GM06990 (cell line): ENCODE results near the gene OPCML.
A peak's percentile ranks its signal among the peaks of the same experiment; 100 is the strongest.

Experiments
- DNase-seq: peaks from one replicate; pipeline ENCODE4 v3.0.0-alpha.2; 2011; ENCODE audit not compliant: insufficient read length; ENCODE audit errors: extremely low read depth
- H3K27me3 ChIP-seq: replicated peaks from 2 replicates; pipeline ENCODE4 v1.6.0; 2011; ENCODE audit warnings: low read length; ENCODE audit not compliant: control insufficient read depth, insufficient read depth
- H3K36me3 ChIP-seq: 2 replicates; pipeline ENCODE4 v1.5.1; 2011; ENCODE audit warnings: low read length; ENCODE audit not compliant: control insufficient read depth, insufficient read depth
- H3K4me3 ChIP-seq: replicated peaks from 2 replicates; pipeline ENCODE4 v1.5.1; 2011; ENCODE audit warnings: low read depth, mild to moderate bottlenecking, control low read depth, low read length
- TF ChIP-seq, protein P1 (sequence below): IDR thresholded peaks from 2 replicates; pipeline ENCODE4 v1.5.1; 2011; ENCODE audit warnings: low read length, control low read depth, mild to moderate bottlenecking, inconsistent platforms; ENCODE audit not compliant: insufficient read depth, poor library complexity, severe bottlenecking

OPCML gene

DNA sequence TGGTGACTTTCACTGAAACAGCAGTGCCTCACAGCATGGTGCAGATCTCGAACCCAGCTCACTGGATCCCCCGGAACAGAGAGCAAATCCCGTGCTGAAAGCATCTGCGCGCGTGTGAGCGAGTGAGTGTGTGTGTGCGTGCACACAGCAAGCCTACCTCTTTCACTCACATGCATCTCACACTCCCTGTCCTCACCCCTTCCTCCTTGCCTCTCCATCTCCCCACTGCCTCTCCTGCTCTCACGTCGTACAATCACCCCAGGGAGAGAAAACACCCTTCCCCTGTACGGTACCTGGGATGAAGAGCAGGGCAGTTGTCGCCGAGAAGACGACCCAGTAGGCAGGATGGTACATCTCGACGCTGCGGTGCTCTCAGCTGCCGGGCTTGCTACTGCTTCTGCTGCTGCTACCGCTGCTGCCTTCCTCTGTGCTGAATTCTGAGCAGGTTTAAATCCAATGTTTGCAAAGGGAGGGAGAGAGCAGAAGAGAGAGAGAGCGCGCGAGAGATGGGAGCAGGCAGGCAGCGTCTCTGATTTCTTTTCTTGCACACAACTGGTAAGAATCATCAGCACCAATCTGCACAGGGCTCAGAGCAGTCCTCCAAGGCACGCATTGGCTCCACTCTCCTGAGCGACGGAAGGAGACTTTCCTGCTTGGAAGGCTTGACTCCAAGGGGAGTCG is at the start of gene OPCML:
OPCML (minus strand) TSS at position 531 of the 681 bp plus-strand sequence.
- TF ChIP-seq, protein P1, sequence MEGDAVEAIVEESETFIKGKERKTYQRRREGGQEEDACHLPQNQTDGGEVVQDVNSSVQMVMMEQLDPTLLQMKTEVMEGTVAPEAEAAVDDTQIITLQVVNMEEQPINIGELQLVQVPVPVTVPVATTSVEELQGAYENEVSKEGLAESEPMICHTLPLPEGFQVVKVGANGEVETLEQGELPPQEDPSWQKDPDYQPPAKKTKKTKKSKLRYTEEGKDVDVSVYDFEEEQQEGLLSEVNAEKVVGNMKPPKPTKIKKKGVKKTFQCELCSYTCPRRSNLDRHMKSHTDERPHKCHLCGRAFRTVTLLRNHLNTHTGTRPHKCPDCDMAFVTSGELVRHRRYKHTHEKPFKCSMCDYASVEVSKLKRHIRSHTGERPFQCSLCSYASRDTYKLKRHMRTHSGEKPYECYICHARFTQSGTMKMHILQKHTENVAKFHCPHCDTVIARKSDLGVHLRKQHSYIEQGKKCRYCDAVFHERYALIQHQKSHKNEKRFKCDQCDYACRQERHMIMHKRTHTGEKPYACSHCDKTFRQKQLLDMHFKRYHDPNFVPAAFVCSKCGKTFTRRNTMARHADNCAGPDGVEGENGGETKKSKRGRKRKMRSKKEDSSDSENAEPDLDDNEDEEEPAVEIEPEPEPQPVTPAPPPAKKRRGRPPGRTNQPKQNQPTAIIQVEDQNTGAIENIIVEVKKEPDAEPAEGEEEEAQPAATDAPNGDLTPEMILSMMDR = no peak
- no peak for DNase-seq
- H3K4me3 ChIP-seq = no peak within 1 kb of the TSS
- peaks cover 3% of the 10 kb centered on the region for H3K27me3 ChIP-seq
- no peaks in the 10 kb centered on the region for H3K36me3 ChIP-seq

DNA sequence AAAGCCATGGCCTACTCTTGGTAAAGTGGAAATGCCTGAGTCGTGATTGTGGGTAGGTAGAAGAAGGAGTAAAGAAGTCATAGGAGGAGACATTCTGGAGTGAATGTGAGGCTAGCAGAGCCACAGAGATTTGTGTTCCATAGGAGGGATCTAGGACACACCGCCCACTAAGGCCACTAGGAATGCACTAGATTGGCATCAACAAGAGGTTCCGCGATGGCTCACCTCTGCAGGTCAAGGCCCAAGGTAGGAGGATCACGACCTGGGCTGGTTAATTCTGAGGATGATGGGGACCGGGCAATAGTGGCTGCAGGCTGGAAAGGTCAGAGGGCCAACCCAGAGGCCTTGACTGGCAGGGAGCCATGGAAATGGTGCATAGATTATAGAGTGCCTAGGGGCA is 48.8 kb upstream of the OPCML start:
- TF ChIP-seq, protein P1 = no peak
- Histone ChIP-seq H3K36me3 (no peaks in the 10 kb centered on the region), H3K27me3 (no peaks in the 10 kb centered on the region), H3K4me3 (no peak overlapping the region)
- DNase-seq = no peak

DNA sequence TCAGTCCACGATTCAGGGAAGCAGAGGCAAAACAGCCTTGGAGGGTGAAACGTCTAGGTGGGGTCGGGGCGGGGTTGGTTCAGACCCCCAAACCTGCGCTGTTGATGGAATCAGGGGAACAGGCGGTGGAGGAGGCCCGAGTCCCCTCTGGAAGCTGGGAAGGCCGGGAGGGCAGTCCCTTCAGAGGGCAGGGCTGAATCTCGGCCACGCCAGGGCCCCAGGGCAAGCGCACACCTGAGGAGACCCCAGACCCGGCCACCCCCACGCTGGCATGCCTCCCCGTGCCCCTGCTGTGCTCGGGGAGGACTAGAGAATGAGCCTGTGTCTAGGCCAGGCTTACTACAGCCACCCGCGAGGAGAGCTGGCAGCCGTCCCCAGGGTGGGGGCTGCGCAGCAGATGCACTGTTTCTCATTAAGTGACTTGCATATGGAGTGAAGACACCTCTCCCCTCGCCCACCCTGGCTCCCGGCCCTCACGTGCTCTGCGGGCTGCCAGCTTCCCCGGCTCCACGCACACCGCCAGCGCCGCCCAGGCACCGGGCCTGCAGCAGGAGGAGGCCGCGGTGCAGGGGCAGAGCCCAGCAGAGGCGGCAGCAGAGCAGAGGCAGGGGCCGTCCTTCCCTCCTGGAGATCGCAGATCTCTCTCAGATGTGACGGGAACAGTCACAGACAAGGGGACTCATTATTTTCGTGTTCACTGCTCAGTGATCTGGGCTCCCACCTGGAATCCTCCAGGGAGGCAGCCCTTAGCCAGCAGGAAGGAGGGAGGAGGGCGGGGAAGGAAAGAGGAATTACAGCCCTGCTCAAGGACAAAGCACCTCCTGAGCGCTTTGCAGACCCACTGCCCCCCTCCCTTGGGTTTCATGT is 47.1 kb upstream of the OPCML start:
- H3K4me3 ChIP-seq = no peak overlapping the region
- no peaks in the 10 kb centered on the region for H3K27me3 ChIP-seq
- DNase-seq = no peak
- TF ChIP-seq, protein P1 = no peak
- no peaks in the 10 kb centered on the region for H3K36me3 ChIP-seq

DNA sequence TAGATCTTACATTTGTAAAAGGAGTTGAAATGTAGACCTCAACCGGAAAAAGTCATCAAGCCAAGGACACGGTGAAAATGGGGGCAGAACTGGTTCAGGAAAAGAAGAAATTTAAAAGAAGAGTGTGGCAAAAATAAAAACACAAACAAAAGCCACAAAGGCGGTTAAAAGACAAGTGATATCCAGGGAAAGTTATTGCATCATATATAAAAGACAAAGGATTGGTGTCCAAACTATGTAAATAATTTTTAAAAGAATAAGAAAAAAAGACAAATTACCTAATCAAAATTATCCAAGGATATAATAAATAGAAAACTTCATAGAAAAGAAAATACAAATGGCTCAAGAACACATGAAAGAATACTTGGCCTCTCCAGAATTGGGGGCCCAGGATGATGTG is 45.1 kb upstream of the OPCML start:
- H3K4me3 ChIP-seq = no peak overlapping the region
- H3K36me3 ChIP-seq = no peaks in the 10 kb centered on the region
- H3K27me3 ChIP-seq = no peaks in the 10 kb centered on the region
- TF ChIP-seq, protein P1 = no peak
- no peak for DNase-seq

DNA sequence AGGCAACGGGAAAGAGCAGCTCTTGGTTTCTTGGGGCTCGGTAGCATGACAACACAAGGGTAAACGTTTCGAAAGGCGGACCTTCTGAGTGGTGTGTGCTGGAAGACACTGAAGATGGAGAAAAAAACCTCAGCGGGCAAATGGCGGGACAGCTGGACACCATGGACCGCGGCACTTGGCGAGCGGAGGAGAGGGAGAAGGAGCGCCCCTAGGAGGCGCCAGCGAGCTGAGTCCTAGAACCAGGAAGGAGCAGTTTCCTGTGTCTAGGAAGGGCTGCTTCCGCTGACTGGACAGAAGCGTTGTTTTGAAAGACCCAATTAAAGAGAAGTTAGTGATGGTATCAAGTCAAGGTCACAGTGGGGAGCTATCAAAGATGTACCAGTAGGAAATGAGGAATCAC is 44.0 kb upstream of the OPCML start:
- H3K27me3 ChIP-seq = no peaks in the 10 kb centered on the region
- TF ChIP-seq, protein P1 = peak; percentile 44
- no peak overlapping the region for H3K4me3 ChIP-seq
- DNase-seq = no peak
- no peaks in the 10 kb centered on the region for H3K36me3 ChIP-seq
